Skin of body (tissue), 2 donors: ENCODE results near the gene RETREG1. TPM values are rescaled to one million over a fixed set of nuclear protein-coding genes. Genes with fewer than 3 reads are reported as not detected.

Experiments
- DNase-seq: peaks from one replicate; lab custom pipeline; 2025; lab: John Stamatoyannopoulos, UW
- total RNA-seq: library from RNA; depleted of rRNA; stranded (reverse); fragments of >200 nt; gene quantifications from one replicate; pipeline ENCODE4 v1.2.3, GENCODE V29; 2014

RETREG1 gene
- total RNA-seq, 1 donor from 2014 or later: 27.4 TPM

- DNase-seq: no peak
Observed at GRCh38 chr5:16528382-16529110, 88.3 kb downstream of the RETREG1 start.

GRCh38 chr5:16525651-16526050 lies 91.1 kb downstream of the RETREG1 start:
- DNase-seq: no peak

GRCh38 chr5:16524286-16524685 lies 92.5 kb downstream of the RETREG1 start:
- DNase-seq: no peak

- DNase-seq: no peak
Observed at GRCh38 chr5:16521521-16522483, 95.0 kb downstream of the RETREG1 start.

- no peak for DNase-seq
Observed at GRCh38 chr5:16520841-16521240, 96.0 kb downstream of the RETREG1 start.

- DNase-seq: no peak
Observed at GRCh38 chr5:16519435-16519834, 97.4 kb downstream of the RETREG1 start.

GRCh38 chr5:16518606-16519005 lies 98.2 kb downstream of the RETREG1 start:
- DNase-seq: no peak

GRCh38 chr5:16515532-16515931 lies 101.3 kb downstream of the RETREG1 start:
- DNase-seq: no peak

GRCh38 chr5:16510098-16510497 lies 106.7 kb downstream of the RETREG1 start:
- no peak for DNase-seq

GRCh38 chr5:16508730-16509531 lies 107.9 kb downstream of the RETREG1 start:
- no peak for DNase-seq

- DNase-seq: no peak
Observed at GRCh38 chr5:16507716-16508115, 109.1 kb downstream of the RETREG1 start.

- DNase-seq: no peak
Observed at GRCh38 chr5:16505904-16506303, 110.9 kb downstream of the RETREG1 start.

GRCh38 chr5:16505140-16505891 lies 111.5 kb downstream of the RETREG1 start:
- no peak for DNase-seq

- no peak for DNase-seq
Observed at GRCh38 chr5:16504571-16504970, 112.2 kb downstream of the RETREG1 start.

- no peak for DNase-seq
Observed at GRCh38 chr5:16502866-16503265, 113.9 kb downstream of the RETREG1 start.

GRCh38 chr5:16500024-16500423 lies 116.8 kb downstream of the RETREG1 start:
- no peak for DNase-seq

GRCh38 chr5:16497546-16497945 lies 119.3 kb downstream of the RETREG1 start:
- DNase-seq: no peak

- peak; percentile 20 for DNase-seq
Observed at GRCh38 chr5:16493261-16493660, 123.5 kb downstream of the RETREG1 start.

- no peak for DNase-seq
Observed at GRCh38 chr5:16492398-16493140, 124.2 kb downstream of the RETREG1 start.

GRCh38 chr5:16490911-16491310 lies 125.9 kb downstream of the RETREG1 start:
- no peak for DNase-seq
